ENCODE results near the gene KIAA0232.

The KIAA0232 gene

GRCh38 chr4:6915041-6916005, 132.8 kb downstream of the KIAA0232 start:
- no peaks in the 10 kb centered on the region for H3F3A ChIP-seq (ENCODE audit: insufficient read depth, low read length)
- H3K36me3 ChIP-seq (replicated peaks; ENCODE audit: insufficient read depth, low read length): no peaks in the 10 kb centered on the region
- no peak overlapping the region for H3K27ac ChIP-seq (ENCODE audit: low read length)
- no peaks in the 10 kb centered on the region for H3K9me3 ChIP-seq (replicated peaks; ENCODE audit: insufficient read depth, low read length)
- TF ChIP-seq EZH2 (optimal IDR thresholded peaks at IDR 0.05; ENCODE audit: low read depth, low read length) (no peak), EZH2phosphoT487 (IDR thresholded peaks at IDR 0.05; ENCODE audit: low read length) (no peak), CTCF (IDR thresholded peaks at IDR 0.05; ENCODE audit: low read length) (no peak)
- H3K4me2 ChIP-seq (ENCODE audit: low read depth, low read length): no peak overlapping the region
- no peak overlapping the region for H3K9ac ChIP-seq (ENCODE audit: low read length)
- H3K4me3 ChIP-seq (ENCODE audit: low read length): no peak overlapping the region
- no peaks in the 10 kb centered on the region for H3K9me2 ChIP-seq (replicated peaks; ENCODE audit: insufficient read depth, low read length)
- H2AFZ ChIP-seq (ENCODE audit: low read length): no peak overlapping the region
- 0 out of 2 replicates have a peak, but pooled peaks cover 5% of the 10 kb centered on the region for H3K4me1 ChIP-seq (ENCODE audit: low read length)
- DNase-seq: no peak
- H3K79me2 ChIP-seq (ENCODE audit: low read length): peaks cover 17% of the 10 kb centered on the region
- no peaks in the 10 kb centered on the region for H4K20me1 ChIP-seq (ENCODE audit: insufficient read depth, low read length)
- no peaks in the 10 kb centered on the region for H3K27me3 ChIP-seq (replicated peaks; ENCODE audit: insufficient read depth, low read length)

- Histone ChIP-seq H3K9me3 (replicated peaks; ENCODE audit: insufficient read depth, low read length) (no peaks in the 10 kb centered on the region), H3K9me2 (replicated peaks; ENCODE audit: insufficient read depth, low read length) (no peaks in the 10 kb centered on the region), H3K4me2 (ENCODE audit: low read depth, low read length) (no peak overlapping the region), H3K9ac (ENCODE audit: low read length) (no peak overlapping the region), H3K4me3 (ENCODE audit: low read length) (no peak overlapping the region), H3F3A (ENCODE audit: insufficient read depth, low read length) (no peaks in the 10 kb centered on the region), H3K27ac (ENCODE audit: low read length) (no peak overlapping the region), H3K79me2 (ENCODE audit: low read length) (peaks cover 9% of the 10 kb centered on the region), H3K27me3 (replicated peaks; ENCODE audit: insufficient read depth, low read length) (no peaks in the 10 kb centered on the region), H4K20me1 (ENCODE audit: insufficient read depth, low read length) (no peaks in the 10 kb centered on the region), H3K4me1 (ENCODE audit: low read length) (no peaks in the 10 kb centered on the region), H3K36me3 (replicated peaks; ENCODE audit: insufficient read depth, low read length) (no peaks in the 10 kb centered on the region), H2AFZ (ENCODE audit: low read length) (no peak overlapping the region)
- TF ChIP-seq CTCF (IDR thresholded peaks at IDR 0.05; ENCODE audit: low read length): no peak
- TF ChIP-seq EZH2 (optimal IDR thresholded peaks at IDR 0.05; ENCODE audit: low read depth, low read length): no peak
- no peak for TF ChIP-seq EZH2phosphoT487 (IDR thresholded peaks at IDR 0.05; ENCODE audit: low read length)
- DNase-seq: no peak
These were observed 133.6 kb downstream of the KIAA0232 start for GRCh38 chr4:6916069-6916586.

- Histone ChIP-seq H3K4me3 (ENCODE audit: low read length) (no peak overlapping the region), H3K9me3 (replicated peaks; ENCODE audit: insufficient read depth, low read length) (no peaks in the 10 kb centered on the region), H4K20me1 (ENCODE audit: insufficient read depth, low read length) (no peaks in the 10 kb centered on the region), H3K27ac (ENCODE audit: low read length) (no peak overlapping the region), H3K79me2 (ENCODE audit: low read length) (0 out of 2 replicates have a peak, but pooled peaks cover 3% of the 10 kb centered on the region), H3K27me3 (replicated peaks; ENCODE audit: insufficient read depth, low read length) (no peaks in the 10 kb centered on the region), H2AFZ (ENCODE audit: low read length) (no peak overlapping the region), H3K9ac (ENCODE audit: low read length) (no peak overlapping the region), H3K4me1 (ENCODE audit: low read length) (no peaks in the 10 kb centered on the region), H3F3A (ENCODE audit: insufficient read depth, low read length) (no peaks in the 10 kb centered on the region), H3K9me2 (replicated peaks; ENCODE audit: insufficient read depth, low read length) (no peaks in the 10 kb centered on the region), H3K36me3 (replicated peaks; ENCODE audit: insufficient read depth, low read length) (no peaks in the 10 kb centered on the region), H3K4me2 (ENCODE audit: low read depth, low read length) (no peak overlapping the region)
- TF ChIP-seq CTCF (IDR thresholded peaks at IDR 0.05; ENCODE audit: low read length) (no peak), EZH2 (optimal IDR thresholded peaks at IDR 0.05; ENCODE audit: low read depth, low read length) (no peak), EZH2phosphoT487 (IDR thresholded peaks at IDR 0.05; ENCODE audit: low read length) (no peak)
- DNase-seq: no peak
These were observed 134.3 kb downstream of the KIAA0232 start for GRCh38 chr4:6916587-6917460.
